ENCODE measurements around the gene NADSYN1.

The NADSYN1 gene

DNA sequence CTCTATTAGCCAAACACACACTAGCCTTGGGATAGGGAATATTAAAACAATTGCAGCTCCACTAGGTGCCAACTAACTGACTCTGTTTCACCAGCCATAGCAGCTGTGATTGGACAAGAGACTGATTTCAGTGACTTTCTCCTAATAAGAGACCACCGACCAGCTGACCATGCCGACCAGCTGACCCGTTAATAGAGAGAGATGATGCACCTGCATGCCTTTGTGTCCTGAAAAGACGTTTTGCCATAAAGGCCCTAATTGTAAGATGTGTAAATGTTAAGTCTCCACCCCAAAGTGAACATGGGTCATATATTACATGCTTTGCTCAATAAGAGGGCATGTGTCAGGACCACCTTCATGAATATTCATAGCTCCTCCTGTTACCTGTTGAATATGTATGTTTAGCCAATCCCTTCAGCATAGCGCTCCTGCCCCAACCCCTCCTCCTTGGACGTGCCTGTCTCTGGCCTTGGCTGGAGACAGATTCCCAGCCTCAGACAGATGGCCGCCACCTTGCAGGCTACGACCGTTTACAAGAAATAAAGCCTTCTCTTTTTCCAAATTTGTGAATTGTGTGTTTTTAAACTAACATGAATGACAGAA, 1.3 kb upstream of the NADSYN1 start:
- no peak for DNase-seq

DNA sequence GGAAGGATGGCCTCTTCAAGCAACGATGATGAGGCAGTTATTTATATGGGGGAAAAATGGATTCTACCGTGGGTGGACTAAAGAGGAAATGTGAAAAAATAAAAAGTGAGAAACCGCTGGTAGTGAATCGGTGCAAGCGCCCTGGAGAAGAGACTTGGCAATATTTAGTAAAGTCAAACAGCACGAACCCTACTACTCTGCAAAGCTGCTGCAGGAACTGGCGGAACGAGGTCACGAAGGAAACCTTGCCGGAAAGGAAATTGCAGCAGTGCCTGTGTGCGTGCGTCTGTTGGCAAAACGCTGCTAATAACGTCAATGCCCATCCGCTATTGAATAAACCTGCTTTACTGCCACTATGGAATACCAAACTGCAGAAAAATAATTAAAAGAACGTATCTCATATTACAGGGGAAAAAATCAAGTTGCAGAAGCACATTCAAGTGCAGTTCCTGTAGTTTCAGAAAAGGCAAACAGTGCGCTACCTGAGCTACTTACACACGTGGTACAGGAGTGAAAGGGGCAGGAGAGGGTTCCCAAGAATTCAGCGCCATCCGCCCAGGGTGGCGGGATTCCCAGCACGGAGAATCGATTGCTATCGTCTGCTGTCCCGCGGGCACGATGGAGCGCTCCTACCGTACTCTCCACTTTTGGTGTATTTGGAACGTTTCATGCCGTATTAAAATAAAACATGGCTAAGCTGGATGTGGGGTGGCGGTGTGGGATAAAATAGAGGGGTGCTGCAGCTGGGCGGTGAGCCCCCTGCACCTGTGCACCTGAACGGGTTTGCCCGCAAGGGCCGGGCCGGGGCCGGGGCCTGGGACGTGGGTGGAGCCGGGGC, 585 bp upstream of the NADSYN1 start:
- DNase-seq, result peak; percentile 55

DNA sequence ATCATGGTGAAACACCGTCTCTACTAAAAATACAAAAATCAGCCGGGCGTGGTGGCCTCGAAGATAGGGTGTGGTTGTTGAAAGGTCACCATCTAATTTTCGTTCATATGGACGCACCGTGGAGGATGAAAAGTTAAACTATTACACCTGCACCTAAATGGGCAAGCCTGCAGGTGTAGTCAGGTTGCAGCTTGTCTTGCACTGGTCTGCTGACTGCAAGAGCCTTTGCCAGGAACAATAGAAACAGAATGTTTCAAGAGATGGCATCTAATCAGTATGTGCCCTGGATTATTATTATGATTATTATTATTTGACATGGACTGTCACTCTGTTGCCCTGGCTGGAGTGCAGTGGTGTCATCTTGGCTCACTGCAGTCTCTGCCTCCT, 908 bp downstream of the NADSYN1 start:
- DNase-seq, result no peak

DNA sequence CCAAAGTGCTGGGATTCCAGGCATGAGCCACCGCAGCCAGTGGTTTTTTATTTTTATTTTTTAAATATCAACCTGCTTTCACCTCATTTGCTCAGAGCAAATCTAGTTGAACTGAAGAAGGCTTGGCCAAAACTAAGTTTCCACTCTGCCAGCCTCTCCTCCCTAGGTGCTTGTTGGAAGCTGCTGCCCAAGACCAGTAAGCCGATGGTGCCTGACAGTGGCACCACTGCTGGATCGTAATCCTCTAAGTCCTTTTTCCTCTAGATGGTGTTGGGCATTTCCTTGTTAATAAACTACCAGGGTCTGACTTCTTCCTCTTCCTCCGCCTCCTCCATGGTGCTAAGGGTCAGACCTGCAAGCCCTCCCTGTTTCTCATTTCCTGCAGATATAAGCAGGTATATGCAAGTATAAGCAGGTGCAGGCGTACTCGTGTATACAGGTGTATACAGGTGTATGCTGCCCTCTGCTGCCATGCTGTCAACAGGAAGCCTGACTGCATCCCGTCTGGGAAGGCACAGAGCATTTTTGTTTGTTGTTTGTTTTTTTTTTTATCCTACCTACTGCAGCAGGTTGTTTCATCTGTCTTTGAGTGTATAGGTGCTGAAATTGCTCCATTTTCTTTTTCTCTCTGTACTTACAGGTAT, 1.6 kb downstream of the NADSYN1 start:
- DNase-seq, result no peak

DNA sequence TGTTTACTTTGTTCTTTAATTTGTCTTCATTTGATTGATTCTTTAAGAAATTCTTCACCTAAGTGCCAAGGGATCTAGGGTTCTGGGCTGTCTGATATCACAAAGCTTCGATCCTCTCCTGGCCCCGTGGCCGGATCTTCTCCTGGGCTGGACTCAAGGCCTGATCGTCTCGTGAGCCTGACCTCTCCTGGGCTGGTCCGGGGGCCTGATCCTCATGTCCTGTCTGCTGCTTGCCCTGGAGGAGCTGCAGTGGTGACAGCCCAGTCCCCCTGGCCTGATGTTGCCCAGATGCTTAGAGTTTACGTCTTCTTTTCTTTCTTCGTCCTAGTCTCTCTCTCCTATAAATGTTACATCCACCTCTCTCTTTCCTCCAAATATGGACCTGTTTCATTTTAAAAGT, 3.3 kb downstream of the NADSYN1 start:
- DNase-seq, result no peak

DNA sequence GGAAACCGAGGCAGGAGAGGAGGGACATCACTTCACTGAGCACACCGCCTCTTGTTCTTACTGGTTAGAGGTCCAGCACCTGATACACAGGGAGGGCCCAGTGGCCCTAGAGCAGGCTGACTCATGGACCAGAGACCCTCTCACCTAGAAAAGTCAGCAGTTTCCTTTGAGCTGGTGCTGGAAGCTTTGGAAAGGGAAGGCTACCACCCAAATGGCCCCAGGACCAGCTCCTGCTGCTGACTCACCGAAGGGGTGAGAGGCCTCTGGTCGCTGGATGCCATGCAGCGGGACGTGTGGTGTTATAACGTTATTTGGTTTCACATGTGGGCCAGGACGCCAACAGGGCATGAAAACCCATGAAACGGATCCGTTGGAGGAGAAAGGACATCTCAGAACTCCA, 3.8 kb downstream of the NADSYN1 start:
- DNase-seq, result no peak

DNA sequence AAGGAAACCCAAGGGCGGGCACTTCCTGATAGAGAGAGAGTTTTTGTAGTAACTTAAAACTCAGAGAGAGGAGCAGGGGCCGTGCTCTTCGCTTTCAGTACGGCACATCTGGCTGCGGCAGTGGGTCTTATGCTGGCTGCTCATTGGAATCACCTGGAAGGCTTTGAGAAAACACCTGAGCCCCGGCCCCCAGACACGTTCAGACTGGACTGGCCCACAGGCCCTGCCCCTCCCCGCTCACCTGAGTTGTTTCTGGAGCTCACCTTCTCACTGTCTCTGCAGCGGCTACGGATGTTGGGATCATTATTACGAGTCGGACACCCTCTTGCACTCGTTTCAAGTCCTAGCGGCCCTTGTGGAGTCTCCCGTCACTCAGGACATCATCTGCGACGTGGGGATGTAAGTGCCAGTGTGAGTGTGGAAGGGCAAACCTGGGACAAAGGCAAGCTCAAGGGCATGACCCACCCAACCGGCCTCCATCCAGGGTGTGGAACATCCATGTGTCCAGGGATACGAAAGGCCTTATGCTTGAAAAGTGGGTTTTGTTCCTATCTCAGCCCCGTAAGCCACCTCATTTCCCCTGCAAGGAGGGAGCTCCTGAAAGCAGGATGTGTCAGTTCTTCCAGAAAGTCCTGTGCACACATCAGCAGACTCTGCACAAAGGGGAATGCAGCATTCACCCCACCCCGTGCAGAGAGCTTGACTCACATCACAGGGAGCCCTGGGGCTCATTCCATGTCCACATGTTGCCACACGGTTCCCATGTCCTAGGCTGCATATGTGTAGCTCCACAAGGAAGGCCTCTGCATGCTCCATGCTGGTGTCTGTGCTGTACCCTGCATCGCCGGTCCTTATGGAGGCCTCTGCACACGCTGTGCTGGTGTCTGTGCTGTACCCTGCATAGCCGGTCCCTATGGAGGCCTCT, 5.4 kb downstream of the NADSYN1 start:
- no peak for DNase-seq

DNA sequence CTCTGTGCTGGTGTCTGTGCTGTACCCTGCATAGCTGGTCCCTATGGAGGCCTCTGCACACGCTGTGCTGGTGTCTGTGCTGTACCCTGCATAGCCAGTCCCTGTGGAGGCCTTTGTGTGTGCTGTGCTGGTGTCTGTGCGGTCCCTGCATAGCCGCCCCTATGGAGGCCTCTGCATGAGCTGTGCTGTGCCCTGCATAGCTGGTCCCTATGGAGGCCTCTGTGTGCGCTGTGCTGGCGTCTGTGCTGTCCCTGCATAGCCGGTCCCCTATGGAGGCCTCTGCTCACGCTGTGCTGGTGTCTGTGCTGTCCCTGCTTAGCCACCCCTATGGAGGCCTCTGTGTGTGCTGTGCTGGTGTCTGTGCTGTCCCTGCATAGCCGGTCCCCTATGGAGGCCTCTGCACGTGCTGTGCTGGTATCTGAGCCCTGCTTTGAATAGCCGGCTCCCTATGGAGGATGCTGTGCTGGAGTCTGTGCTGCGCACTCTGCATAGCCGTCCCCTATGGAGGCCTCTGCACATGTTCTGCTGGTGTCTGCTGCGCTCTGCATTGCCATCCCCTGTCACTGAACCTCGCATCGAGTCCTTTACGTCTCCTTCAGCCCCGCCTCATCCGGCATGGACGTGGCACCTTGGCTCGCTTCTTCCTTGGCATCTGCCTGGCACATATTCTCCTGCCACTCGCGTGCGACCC, 6.2 kb downstream of the NADSYN1 start:
- no peak for DNase-seq

DNA sequence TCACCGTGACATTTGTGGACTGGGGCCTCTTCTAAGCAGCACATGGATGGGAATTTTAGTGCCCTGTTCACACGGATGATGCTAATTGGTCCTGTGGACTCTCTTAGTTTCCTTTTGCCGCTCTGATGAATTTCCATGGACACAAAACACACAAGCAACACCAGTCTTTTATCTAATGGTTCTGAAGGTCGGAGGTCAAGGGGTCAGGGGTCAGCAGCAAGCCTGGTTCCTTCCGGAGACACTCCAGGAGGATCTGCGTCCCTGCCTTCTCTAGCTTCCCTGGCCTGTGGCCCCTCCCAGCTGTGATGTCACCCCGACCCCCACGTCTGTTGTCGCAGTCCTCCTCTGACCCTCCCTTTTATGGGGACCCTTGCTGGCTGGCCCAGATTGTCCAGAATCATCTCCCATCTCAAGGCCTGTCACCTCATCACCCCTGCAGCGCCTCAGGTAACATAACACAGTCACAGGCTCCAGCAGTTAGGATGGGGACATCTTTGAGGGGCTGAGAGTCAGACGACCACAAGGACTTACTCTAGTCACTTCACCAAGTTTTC, 6.8 kb downstream of the NADSYN1 start:
- DNase-seq, result no peak

DNA sequence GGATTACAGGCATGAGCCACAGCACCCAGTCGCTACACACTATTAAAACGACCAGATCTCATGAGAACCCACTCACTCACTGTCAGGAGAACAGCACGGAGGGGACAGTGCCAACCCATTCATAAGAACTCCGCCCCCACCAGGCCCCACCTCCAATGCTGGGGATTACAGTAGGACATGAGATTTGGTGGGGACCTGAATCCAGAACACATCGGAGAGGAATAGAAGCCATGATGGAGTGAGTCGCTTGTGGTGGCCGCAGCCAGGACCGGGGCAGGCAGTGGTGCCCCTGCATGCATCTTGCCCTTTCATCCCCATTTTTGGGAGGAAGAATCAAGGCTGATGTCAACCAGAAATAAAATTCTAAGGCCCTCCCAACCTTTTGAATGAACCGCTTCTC, 8.7 kb downstream of the NADSYN1 start:
- DNase-seq, result no peak

DNA sequence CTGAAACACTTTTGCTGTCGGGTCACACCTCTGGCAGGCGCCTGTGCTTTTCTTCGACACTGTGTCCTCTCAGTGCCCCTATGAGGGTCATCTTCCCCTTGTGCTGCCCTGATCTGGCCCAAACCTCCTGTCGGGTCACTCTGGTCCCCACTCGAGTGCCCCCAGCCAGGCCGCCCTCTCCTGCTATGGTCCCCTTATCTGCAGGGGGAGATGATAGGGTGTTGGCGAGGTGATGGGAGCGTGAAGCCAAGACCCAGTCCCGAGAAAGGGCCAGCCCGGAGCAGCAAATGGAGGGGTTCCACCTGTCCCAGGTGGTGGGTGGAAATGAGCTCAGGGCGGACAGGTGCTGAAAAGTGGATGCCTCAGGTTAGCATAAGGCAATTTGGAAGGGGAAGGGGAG, 9.7 kb downstream of the NADSYN1 start:
- no peak for DNase-seq

DNA sequence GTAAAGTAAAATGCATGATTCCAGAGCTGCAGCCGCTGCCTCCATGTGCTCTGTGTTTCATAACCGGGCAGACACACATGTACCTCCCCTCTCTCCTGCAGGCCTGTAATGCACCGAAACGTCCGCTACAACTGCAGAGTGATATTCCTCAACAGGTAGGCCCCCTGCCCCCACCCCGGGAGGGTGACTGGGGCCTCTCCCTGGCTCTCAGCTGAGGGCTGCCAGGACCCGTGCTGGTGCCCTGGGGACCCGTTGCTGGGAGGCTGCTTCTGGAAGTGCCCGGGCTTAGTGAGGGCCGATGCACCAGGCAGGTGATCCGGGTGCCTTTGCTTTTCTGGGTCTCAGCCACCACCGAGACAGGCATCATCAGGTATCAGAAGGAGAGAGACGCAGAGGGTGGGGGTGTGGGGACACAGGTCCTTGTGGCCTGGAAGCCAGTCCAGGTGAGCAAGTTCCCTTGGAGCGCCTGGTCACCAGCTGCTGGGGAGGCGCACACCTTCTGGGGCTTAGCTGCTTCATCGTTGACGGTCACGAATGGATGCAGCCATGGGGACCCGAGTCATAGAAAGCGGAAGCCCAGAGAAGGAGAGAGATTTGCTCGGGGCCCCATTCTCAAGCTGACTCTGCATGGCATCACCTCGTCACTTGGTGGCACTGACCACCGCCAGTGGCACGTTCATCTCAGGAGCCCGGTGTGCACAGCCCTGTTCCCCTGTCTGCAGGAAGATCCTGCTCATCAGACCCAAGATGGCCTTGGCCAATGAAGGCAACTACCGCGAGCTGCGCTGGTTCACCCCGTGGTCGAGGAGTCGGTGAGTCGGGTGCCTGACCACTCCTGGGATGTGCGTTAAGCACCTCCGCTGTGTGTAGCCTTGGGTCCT, 10.6 kb downstream of the NADSYN1 start:
- no peak for DNase-seq

DNA sequence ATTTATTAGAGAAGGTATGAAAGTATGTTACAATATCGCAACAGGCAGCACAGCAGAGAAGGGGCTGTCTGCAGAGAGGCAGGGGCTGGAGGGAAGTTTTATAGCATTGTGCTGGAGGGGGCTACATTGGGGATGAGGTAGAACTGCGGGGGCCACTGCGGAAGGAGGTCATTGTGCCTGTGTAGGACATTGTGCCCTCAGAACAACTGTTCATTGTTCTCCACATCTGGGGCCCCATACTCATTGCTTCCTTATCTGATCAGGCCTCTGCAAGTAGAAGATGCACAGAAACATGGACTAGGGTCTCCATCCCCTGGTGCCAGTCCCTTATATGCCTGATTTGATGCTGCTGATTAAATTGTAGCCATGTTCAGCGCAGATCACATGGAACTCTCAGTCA, 12.1 kb downstream of the NADSYN1 start:
- DNase-seq, result no peak

DNA sequence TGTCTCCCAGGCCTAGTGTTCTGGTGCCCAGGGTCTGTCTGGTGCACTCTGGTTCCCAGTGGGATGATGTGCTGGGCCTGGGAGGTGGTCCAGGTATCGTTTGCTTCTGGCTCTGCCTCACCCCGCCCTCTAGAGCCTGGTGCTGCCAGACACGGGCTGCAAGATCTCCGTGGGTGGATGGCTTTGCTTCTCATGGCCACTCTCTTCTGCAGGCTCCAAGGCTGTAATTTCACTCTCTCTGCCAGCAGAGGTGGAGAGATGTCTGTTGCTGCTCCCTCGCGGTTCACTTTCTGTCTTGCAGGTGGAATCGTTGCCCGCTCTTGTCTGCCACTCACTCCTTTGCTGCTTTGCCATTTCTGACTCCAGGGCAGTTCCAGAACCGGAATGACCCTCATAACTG, 13.4 kb downstream of the NADSYN1 start:
- DNase-seq, result no peak

DNA sequence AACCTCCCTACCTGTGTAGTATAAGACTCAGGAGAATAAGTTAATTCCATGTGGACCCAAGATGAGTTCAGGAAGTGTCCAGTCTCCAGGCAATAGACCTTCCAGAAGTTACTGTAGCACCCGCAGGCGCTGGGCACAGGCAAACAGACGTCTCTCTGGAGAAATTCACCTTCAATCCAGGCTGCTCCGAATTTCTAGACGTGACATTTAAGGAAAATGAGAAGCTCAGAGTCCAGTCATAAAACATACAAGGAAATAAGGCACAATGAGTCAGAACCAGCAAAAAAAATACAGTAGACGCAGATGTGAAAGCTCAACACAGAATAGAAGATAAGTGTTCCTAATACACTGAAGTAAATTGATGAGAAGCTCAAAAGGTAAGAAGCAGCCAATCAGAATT, 14.2 kb downstream of the NADSYN1 start:
- DNase-seq, result no peak

DNA sequence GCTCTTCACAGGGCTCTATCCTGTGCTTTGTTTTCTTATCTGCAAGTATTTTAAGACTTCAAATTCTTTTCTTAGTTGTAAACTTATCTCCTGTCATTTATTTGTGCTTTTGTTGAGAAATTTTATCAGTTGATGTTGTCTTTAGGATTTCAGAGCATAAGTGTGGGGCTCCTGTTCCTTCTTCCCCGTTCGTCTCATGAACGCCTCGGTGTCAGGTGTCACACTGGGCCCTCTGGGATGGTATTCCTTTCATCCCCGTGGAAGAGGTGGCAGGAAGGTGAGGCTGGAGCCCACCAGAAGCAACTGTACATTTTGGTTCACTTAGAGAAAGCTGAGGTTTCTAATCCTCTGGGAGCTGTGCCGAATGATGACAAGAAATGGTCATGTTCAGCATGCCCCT, 17.9 kb downstream of the NADSYN1 start:
- DNase-seq, result no peak

DNA sequence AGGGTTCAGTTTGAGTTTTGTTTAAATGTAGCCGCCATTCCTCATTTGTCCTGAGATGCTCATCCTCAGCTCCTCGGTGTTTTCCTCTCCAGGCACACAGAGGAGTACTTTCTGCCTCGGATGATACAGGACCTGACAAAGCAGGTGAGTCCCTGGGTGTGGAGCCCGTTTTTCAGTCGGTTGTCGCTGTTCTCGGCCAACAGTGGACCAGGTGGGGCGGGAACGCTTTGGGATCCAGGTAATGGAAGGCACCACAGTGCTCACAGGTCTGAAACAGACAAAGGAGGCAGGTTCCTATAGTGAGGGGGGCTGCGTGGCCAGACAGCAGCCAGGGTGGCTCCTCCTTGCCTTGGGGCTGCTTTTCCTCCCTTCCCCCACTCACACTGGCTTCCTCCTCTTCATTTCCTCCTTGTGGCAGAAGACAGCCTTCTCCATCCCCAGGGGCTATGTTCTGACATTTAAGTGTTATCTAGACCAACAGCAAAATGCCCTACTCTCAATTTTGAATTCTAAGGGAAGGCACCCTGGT, 19.4 kb downstream of the NADSYN1 start:
- no peak for DNase-seq

DNA sequence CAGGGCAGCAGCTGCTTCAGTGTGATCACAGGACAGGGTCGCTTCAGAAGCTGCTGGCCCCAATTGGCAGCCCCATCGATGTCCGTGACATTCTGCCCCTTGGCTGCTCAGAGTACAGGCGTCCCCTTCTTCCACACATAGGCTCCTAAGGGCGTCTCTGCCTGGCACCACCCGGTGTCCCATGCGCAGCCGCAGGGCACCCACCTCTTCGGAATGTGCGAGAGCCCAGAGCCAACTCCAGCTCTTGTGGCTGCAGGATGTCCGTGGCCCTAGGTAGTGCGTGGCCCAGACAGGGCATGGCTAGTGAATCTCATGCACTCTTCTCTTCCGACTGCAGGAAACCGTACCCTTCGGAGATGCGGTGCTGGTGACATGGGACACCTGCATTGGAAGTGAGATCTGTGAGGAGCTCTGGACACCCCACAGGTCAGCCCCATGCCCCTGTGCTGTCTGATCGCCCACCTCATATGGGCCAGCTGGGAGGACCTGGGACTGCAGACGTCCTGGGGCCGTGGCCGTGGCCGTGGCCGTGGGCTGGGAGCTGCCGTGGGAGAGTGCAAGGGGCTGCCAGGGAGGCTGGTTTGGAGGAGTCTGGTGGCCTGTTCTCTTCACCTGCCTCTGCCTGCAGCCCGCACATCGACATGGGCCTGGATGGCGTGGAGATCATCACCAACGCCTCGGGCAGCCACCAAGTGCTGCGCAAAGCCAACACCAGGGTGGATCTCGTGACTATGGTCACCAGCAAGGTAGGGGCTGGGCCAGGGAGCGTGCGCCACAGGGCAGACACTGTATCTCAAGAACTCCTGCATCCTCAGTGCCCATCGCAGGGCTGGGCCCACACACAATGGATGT, 20.2 kb downstream of the NADSYN1 start:
- no peak for DNase-seq

DNA sequence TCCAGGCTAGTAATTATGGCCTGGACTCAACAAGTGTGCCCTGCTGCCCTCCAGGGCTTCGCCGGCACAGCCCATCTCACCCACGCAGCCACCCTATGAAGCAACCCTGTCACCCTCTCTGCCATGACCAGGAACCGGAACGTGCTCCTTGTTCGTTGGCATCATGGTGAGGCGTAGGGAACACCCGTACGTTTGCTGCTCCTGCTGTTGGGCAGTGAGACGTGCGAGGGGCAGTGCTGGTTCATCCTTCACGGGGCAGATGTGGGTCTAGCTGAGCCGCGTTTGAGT, 20.7 kb downstream of the NADSYN1 start:
- DNase-seq, result no peak

DNA sequence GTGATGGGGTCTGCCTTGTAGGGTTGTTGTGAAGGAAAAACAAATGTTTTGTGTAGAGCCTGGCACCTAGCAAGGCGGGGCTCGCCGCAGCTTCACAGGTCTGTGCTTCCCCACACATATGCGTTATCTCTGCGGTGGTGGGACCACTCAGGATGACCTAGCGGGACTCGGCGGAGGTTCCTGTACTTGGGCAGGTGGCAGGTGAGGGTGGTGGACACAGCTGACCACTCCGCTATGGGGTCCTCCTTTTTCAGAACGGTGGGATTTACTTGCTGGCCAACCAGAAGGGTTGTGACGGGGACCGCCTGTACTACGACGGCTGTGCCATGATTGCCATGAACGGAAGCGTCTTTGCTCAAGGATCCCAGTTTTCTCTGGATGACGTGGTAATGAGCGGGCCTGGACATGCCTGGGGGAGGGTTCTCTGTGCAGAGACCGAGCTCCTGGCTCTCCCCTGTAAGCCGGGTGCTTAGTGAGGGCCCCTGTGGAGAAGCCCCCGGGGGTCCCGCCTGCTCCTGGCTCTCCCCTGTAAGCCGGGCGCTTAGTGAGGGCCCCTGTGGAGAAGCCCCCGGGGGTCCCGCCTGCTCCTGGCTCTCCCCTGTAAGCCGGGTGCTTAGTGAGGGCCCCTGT, 21.3 kb downstream of the NADSYN1 start:
- no peak for DNase-seq
